HEK293T (cell line): ENCODE measurements around the gene KCNJ5.

ENCODE experiments used
- FOXM1 ChIP-seq: fragments of 450-650 bp; IDR thresholded peaks from 2 replicates; pipeline ENCODE4 v1.6.1; 2017; ENCODE audit warnings: mild to moderate bottlenecking, borderline replicate concordance
- LEF1 ChIP-seq: fragments of 450-650 bp; IDR thresholded peaks from 2 replicates; pipeline ENCODE4 v1.6.1; 2017; ENCODE audit warnings: mild to moderate bottlenecking, borderline replicate concordance
- NFRKB ChIP-seq: fragments of 450-650 bp; IDR thresholded peaks from 2 replicates; pipeline ENCODE4 v1.6.1; 2016; ENCODE audit warnings: mild to moderate bottlenecking, moderate library complexity

GRCh38 chr11:128894685-128895084 is 3.5 kb downstream of the KCNJ5 start:
- no peak for TF ChIP-seq LEF1
- TF ChIP-seq NFRKB: no peak
- TF ChIP-seq FOXM1: no peak
